HFFc6 (cell line): ENCODE data around the gene ATP7A. TPM values are rescaled to one million over a fixed set of nuclear protein-coding genes. Genes with fewer than 3 reads are reported as not detected.

Experiments used
- DNase-seq: peaks from one replicate; pipeline ENCODE4 v3.0.0-alpha.2; 2018
- H3K27ac Mint-ChIP-seq: 2 replicates; pipeline ENCODE4 v1.8.0; 2020; ENCODE audit warnings: mild to moderate bottlenecking, mixed read lengths
- H3K27me3 Mint-ChIP-seq: 2 replicates; pipeline ENCODE4 v1.8.0; 2021; ENCODE audit warnings: mild to moderate bottlenecking, moderate library complexity, mixed read lengths; ENCODE audit not compliant: insufficient read depth
- H3K36me3 Mint-ChIP-seq: 2 replicates; pipeline ENCODE4 v1.8.0; 2021; ENCODE audit warnings: low read depth, mixed read lengths
- H3K4me1 Mint-ChIP-seq: 2 replicates; pipeline ENCODE4 v1.8.0; 2020; ENCODE audit warnings: low read depth, mixed read lengths
- H3K4me3 Mint-ChIP-seq: 2 replicates; pipeline ENCODE4 v1.8.0; 2020; ENCODE audit warnings: mild to moderate bottlenecking, moderate library complexity, mixed read lengths
- H3K9me3 Mint-ChIP-seq: 2 replicates; pipeline ENCODE4 v1.8.0; 2020; ENCODE audit warnings: mild to moderate bottlenecking, mixed read lengths
- total RNA-seq, 6 experiments: library from RNA; stranded (reverse); fragmentation: NEBNext Ultra II Directional; extraction: Animal tissue kit (Norgen Biotek cat#: 25700); gene quantifications; 2 replicates in 1 of 6; 3 replicates in 5 of 6; pipeline ENCODE4 v1.2.3, GENCODE V29; 2021
- TF ChIP-seq, protein P1 (sequence below): fragments of 200-600 bp; sonication (generic); IDR thresholded peaks from 2 replicates; pipeline ENCODE4 v1.5.0; 2021; ENCODE audit warnings: antibody characterized with exemption, mild to moderate bottlenecking

The ATP7A gene
- total RNA-seq, 6 experiments from 2014 or later: 7.8 to 10.1 (median 8.9) TPM

DNA sequence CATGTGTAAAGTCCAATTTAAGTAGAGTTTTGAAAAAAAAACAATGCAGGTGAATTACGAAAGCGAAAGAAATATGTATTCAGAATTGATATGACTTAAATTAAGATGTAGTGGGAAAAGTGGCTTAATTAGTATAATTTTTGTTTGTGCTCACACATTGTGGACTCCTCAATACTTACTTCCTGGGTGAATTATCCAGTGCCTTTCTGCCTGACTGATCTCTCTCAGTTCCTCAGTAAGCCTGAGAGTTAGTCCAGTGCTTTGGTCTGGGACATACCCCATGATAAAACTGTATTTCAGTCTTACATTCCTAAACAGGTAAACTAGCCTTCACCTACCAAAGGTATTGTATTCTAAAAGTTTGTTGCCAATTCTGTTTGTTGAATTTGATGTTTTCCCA is 50.6 kb downstream of the ATP7A start:
- H3K27ac Mint-ChIP-seq: no peak overlapping the region
- H3K4me3 Mint-ChIP-seq: no peak overlapping the region
- no peaks in the 10 kb centered on the region for H3K36me3 Mint-ChIP-seq
- TF ChIP-seq, protein P1, sequence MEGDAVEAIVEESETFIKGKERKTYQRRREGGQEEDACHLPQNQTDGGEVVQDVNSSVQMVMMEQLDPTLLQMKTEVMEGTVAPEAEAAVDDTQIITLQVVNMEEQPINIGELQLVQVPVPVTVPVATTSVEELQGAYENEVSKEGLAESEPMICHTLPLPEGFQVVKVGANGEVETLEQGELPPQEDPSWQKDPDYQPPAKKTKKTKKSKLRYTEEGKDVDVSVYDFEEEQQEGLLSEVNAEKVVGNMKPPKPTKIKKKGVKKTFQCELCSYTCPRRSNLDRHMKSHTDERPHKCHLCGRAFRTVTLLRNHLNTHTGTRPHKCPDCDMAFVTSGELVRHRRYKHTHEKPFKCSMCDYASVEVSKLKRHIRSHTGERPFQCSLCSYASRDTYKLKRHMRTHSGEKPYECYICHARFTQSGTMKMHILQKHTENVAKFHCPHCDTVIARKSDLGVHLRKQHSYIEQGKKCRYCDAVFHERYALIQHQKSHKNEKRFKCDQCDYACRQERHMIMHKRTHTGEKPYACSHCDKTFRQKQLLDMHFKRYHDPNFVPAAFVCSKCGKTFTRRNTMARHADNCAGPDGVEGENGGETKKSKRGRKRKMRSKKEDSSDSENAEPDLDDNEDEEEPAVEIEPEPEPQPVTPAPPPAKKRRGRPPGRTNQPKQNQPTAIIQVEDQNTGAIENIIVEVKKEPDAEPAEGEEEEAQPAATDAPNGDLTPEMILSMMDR: no peak
- H3K4me1 Mint-ChIP-seq: peaks cover 22% of the 10 kb centered on the region
- DNase-seq: no peak
- no peaks in the 10 kb centered on the region for H3K27me3 Mint-ChIP-seq
- H3K9me3 Mint-ChIP-seq: peaks cover 3% of the 10 kb centered on the region; the same call in 1 of the 2 replicates

DNA sequence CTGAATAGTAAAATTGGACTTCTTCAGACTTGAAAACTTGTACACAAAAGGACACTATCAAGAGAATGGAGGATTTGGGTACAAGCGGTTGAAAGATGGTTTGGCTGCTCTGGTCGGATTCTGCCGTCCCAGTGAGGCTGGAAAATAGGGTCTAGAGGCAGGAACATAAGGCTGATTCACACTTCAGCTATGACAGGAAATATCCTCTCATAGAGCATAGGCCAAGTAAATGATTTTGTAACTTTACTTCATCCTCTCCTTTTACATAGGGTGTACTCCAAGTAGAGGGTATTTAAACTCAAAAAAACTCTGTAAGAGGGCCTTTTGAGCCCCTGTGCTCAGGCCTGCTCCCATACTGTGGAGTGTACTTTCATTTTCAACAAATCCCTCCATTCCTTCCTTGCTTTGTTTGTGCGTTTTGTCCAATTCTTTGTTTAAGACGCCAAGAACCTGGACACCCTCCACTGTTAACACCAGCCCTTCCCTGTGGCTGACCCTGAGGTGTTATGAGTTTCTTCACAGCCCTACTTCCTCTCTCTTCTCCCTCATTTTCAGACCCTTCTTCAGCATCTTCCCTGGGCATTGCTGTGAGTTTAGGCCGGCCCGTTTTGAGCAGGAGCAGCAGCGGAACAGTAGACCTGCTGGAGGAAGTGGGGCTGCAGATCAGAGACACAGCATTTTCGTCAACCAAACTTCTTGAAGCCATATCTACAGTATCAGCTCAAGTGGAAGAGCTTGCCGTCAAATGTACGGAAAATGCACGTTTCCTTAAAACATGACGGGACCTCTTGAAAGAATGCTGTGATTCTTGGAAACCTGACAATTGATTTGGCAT is 51.8 kb downstream of the ATP7A start:
- Mint-ChIP-seq H3K36me3 (no peaks in the 10 kb centered on the region), H3K4me1 (peaks cover 22% of the 10 kb centered on the region), H3K27ac (no peak overlapping the region), H3K4me3 (no peak overlapping the region), H3K9me3 (peaks cover 3% of the 10 kb centered on the region; the same call in 1 of the 2 replicates), H3K27me3 (no peaks in the 10 kb centered on the region)
- TF ChIP-seq, protein P1: no peak
- DNase-seq: no peak

DNA sequence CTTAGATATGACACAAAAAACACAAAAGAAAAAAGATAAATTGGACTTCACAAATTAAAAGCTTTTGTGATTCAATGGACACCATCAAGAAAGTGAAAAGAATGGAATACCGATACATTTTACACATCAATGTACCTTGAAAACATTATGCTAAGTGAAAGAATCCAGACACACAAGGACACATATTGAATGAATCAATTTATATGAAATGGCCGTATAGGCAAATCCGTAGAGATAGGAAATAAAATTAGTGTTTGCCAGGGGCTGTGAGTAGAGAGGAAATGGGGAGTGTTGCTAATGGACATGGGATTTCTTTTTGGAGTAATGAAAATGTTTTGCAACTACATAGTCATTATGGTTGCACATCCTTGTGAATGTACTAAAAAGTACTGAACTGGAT is 55.9 kb downstream of the ATP7A start:
- H3K4me1 Mint-ChIP-seq: peaks cover 14% of the 10 kb centered on the region
- no peak for DNase-seq
- no peak overlapping the region for H3K4me3 Mint-ChIP-seq
- no peaks in the 10 kb centered on the region for H3K9me3 Mint-ChIP-seq
- TF ChIP-seq, protein P1: no peak
- H3K27ac Mint-ChIP-seq: no peak overlapping the region
- H3K27me3 Mint-ChIP-seq: no peaks in the 10 kb centered on the region
- H3K36me3 Mint-ChIP-seq: no peaks in the 10 kb centered on the region

DNA sequence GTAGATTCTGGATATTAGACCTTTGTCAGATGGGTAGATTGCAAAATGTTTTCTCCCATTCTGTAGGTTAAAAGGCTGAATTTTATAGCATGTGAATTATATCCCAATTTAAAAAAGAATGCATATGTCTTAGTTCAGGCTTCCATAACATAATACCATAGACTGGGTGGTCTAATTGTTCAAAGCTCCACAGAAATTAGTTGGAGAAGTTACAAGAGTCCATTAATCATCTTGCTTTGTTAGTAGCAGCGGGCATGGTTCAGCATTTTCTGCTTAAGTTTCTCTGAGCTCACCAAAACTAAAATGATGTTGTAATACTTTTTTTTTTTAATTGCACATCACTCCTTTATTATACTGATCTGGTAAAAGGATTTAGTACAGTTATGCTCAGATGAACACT is 57.1 kb downstream of the ATP7A start:
- Mint-ChIP-seq H3K27me3 (no peaks in the 10 kb centered on the region), H3K36me3 (no peaks in the 10 kb centered on the region), H3K4me3 (no peak overlapping the region), H3K9me3 (no peaks in the 10 kb centered on the region), H3K27ac (no peak overlapping the region), H3K4me1 (peaks cover 2% of the 10 kb centered on the region)
- TF ChIP-seq, protein P1: no peak
- no peak for DNase-seq

GRCh38 chrX:77969538-77969937 is 59.0 kb downstream of the ATP7A start, which contains the start of gene PGAM4:
Gene PGAM4 (minus strand): TSS chrX:77969638. CDS start chrX:77969638, 0 bp downstream.
- no peaks in the 10 kb centered on the region for H3K9me3 Mint-ChIP-seq
- no peaks in the 10 kb centered on the region for H3K36me3 Mint-ChIP-seq
- H3K27ac Mint-ChIP-seq: no peak within 1 kb of the TSS
- H3K27me3 Mint-ChIP-seq: no peaks in the 10 kb centered on the region
- no peaks in the 10 kb centered on the region for H3K4me1 Mint-ChIP-seq
- TF ChIP-seq, protein P1: no peak
- H3K4me3 Mint-ChIP-seq: no peak within 1 kb of the TSS
- DNase-seq: no peak
